GM12878 (cell line): ENCODE results near the gene SMAD2. TPM values are rescaled to one million over a fixed set of nuclear protein-coding genes. Genes with fewer than 3 reads are reported as not detected.

Source experiments
- E4F1 ChIP-seq: fragments of 450-650 bp; IDR thresholded peaks from 2 replicates; pipeline ENCODE4 v1.6.1; 2018; ENCODE audit warnings: borderline replicate concordance, mild to moderate bottlenecking; ENCODE audit not compliant: partially characterized antibody
- EED ChIP-seq: sonication (generic); IDR thresholded peaks from 2 replicates; pipeline ENCODE4 v1.6.1; 2016; ENCODE audit warnings: antibody characterized with exemption, low read depth
- JUND ChIP-seq: IDR thresholded peaks from 2 replicates; pipeline ENCODE4 v1.6.1; 2012; ENCODE audit warnings: low read depth, mild to moderate bottlenecking, low read length, improper control_type of control experiment, moderate library complexity
- KAT2A ChIP-seq: conservative IDR thresholded peaks from 2 replicates; pipeline ENCODE4 v1.6.1; 2011; ENCODE audit warnings: low read depth, low read length; ENCODE audit not compliant: control insufficient read depth
- MYB ChIP-seq: fragments of 150-350 bp; IDR thresholded peaks from 2 replicates; pipeline ENCODE4 v1.6.1; 2014; ENCODE audit warnings: mild to moderate bottlenecking, low read depth, low read length, borderline replicate concordance
- SIX5 ChIP-seq: IDR thresholded peaks from 2 replicates; pipeline ENCODE4 v1.6.1; 2011; ENCODE audit warnings: mild to moderate bottlenecking, low read depth, low read length, moderate library complexity; ENCODE audit not compliant: severe bottlenecking
- SMAD5 ChIP-seq: IDR thresholded peaks from 2 replicates; pipeline ENCODE4 v1.6.1; 2016; ENCODE audit warnings: antibody characterized with exemption, low read depth
- SREBF1 ChIP-seq: IDR thresholded peaks from 2 replicates; pipeline ENCODE4 v1.6.1; 2012; ENCODE audit warnings: mild to moderate bottlenecking, low read length
- SRF ChIP-seq, 2 experiments: IDR thresholded peaks; 2 replicates each; pipeline ENCODE4 v1.6.1; 2011; ENCODE audit warnings: low read depth in 2 of 2, low read length in 2 of 2, mild to moderate bottlenecking in 1 of 2, moderate library complexity in 1 of 2
- TCF7 ChIP-seq: IDR thresholded peaks from 2 replicates; pipeline ENCODE4 v1.6.1; 2014; ENCODE audit warnings: antibody characterized with exemption, borderline replicate concordance
- polyA plus RNA-seq, 11 experiments: library from polyadenylated mRNA; depleted of rRNA in 4 of 11; unstranded in 6 of 11; stranded (reverse) in 5 of 11; fragments of >200 nt; fragmentation: Nextera tagmentation in 4 of 11; fragmentation: Illumina TruSeq in 1 of 11; extraction: Ambion mirVana in 4 of 11; extraction: Trizol in 1 of 11; gene quantifications; 1 replicate in 1 of 11; 2 replicates in 10 of 11; pipeline versions ENCODE4 v1.2.1 to v1.2.3, GENCODE V29; 2011 to 2016; ENCODE audit warnings: inconsistent platforms in 2 of 11, missing spikeins in 2 of 11, low read depth in 1 of 11
- total RNA-seq, 4 experiments: library from RNA; depleted of rRNA in 3 of 4; stranded (reverse); fragments of >200 nt in 3 of 4; fragmentation: Illumina TruSeq in 1 of 4; extraction: Trizol in 1 of 4; gene quantifications; 2 replicates each; pipeline versions ENCODE4 v1.2.1 to v1.2.3, GENCODE V29; 2013 to 2021
- TF ChIP-seq, protein P1 (sequence below): fragments of 450-650 bp; formaldehyde crosslinking; IDR thresholded peaks from 2 replicates; pipeline ENCODE4 v1.4.0; 2020; ENCODE audit warnings: mild to moderate bottlenecking, moderate library complexity
- TF ChIP-seq, protein P2 (sequence below): fragments of 450-650 bp; IDR thresholded peaks from 2 replicates; pipeline ENCODE4 v1.6.1; 2017; ENCODE audit warnings: antibody characterized with exemption, mild to moderate bottlenecking, moderate library complexity
- TF ChIP-seq, protein P3 (sequence below): IDR thresholded peaks from 2 replicates; pipeline ENCODE4 v1.6.1; 2012; ENCODE audit warnings: improper control_type of control experiment, low read depth, low read length; ENCODE audit not compliant: insufficient replicate concordance

The SMAD2 gene
- total and polyA plus RNA-seq, 10 of the 15 experiments (the other 5 are each of a cell fraction or from before 2014, with no cell fraction given) = 28.8 to 111 (median 65.8) TPM

- TF ChIP-seq SRF (IDR thresholded peaks at IDR 0.05; ENCODE audit: low read depth in 2 of 2, low read length in 2 of 2) (0 out of 4 replicates have a peak, but pooled peaks of 1 of the 2 experiments have one; percentile 7), E4F1 (no peak), SREBF1 (no peak), JUND (no peak), MYB (no peak), SIX5 (no peak), TCF7 (no peak), EED (peak; percentile 62), KAT2A (no peak), SMAD5 (no peak)
- TF ChIP-seq, protein P1, sequence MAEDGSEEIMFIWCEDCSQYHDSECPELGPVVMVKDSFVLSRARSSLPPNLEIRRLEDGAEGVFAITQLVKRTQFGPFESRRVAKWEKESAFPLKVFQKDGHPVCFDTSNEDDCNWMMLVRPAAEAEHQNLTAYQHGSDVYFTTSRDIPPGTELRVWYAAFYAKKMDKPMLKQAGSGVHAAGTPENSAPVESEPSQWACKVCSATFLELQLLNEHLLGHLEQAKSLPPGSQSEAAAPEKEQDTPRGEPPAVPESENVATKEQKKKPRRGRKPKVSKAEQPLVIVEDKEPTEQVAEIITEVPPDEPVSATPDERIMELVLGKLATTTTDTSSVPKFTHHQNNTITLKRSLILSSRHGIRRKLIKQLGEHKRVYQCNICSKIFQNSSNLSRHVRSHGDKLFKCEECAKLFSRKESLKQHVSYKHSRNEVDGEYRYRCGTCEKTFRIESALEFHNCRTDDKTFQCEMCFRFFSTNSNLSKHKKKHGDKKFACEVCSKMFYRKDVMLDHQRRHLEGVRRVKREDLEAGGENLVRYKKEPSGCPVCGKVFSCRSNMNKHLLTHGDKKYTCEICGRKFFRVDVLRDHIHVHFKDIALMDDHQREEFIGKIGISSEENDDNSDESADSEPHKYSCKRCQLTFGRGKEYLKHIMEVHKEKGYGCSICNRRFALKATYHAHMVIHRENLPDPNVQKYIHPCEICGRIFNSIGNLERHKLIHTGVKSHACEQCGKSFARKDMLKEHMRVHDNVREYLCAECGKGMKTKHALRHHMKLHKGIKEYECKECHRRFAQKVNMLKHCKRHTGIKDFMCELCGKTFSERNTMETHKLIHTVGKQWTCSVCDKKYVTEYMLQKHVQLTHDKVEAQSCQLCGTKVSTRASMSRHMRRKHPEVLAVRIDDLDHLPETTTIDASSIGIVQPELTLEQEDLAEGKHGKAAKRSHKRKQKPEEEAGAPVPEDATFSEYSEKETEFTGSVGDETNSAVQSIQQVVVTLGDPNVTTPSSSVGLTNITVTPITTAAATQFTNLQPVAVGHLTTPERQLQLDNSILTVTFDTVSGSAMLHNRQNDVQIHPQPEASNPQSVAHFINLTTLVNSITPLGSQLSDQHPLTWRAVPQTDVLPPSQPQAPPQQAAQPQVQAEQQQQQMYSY = no peak
- TF ChIP-seq, protein P2, sequence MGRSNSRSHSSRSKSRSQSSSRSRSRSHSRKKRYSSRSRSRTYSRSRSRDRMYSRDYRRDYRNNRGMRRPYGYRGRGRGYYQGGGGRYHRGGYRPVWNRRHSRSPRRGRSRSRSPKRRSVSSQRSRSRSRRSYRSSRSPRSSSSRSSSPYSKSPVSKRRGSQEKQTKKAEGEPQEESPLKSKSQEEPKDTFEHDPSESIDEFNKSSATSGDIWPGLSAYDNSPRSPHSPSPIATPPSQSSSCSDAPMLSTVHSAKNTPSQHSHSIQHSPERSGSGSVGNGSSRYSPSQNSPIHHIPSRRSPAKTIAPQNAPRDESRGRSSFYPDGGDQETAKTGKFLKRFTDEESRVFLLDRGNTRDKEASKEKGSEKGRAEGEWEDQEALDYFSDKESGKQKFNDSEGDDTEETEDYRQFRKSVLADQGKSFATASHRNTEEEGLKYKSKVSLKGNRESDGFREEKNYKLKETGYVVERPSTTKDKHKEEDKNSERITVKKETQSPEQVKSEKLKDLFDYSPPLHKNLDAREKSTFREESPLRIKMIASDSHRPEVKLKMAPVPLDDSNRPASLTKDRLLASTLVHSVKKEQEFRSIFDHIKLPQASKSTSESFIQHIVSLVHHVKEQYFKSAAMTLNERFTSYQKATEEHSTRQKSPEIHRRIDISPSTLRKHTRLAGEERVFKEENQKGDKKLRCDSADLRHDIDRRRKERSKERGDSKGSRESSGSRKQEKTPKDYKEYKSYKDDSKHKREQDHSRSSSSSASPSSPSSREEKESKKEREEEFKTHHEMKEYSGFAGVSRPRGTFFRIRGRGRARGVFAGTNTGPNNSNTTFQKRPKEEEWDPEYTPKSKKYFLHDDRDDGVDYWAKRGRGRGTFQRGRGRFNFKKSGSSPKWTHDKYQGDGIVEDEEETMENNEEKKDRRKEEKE = no peak
- TF ChIP-seq, protein P3, sequence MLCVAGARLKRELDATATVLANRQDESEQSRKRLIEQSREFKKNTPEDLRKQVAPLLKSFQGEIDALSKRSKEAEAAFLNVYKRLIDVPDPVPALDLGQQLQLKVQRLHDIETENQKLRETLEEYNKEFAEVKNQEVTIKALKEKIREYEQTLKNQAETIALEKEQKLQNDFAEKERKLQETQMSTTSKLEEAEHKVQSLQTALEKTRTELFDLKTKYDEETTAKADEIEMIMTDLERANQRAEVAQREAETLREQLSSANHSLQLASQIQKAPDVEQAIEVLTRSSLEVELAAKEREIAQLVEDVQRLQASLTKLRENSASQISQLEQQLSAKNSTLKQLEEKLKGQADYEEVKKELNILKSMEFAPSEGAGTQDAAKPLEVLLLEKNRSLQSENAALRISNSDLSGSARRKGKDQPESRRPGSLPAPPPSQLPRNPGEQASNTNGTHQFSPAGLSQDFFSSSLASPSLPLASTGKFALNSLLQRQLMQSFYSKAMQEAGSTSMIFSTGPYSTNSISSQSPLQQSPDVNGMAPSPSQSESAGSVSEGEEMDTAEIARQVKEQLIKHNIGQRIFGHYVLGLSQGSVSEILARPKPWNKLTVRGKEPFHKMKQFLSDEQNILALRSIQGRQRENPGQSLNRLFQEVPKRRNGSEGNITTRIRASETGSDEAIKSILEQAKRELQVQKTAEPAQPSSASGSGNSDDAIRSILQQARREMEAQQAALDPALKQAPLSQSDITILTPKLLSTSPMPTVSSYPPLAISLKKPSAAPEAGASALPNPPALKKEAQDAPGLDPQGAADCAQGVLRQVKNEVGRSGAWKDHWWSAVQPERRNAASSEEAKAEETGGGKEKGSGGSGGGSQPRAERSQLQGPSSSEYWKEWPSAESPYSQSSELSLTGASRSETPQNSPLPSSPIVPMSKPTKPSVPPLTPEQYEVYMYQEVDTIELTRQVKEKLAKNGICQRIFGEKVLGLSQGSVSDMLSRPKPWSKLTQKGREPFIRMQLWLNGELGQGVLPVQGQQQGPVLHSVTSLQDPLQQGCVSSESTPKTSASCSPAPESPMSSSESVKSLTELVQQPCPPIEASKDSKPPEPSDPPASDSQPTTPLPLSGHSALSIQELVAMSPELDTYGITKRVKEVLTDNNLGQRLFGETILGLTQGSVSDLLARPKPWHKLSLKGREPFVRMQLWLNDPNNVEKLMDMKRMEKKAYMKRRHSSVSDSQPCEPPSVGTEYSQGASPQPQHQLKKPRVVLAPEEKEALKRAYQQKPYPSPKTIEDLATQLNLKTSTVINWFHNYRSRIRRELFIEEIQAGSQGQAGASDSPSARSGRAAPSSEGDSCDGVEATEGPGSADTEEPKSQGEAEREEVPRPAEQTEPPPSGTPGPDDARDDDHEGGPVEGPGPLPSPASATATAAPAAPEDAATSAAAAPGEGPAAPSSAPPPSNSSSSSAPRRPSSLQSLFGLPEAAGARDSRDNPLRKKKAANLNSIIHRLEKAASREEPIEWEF = no peak
These were observed 157.8 kb downstream of the SMAD2 start (continued) for GRCh38 chr18:47772374-47773248.
